Mesenchymal stem cell (in vitro differentiated cells and primary cell): ENCODE data around the gene DOCK8.

Experiments used
- DNase-seq: peaks from one replicate; pipeline ENCODE4 v3.0.0-alpha.2; 2013
- H2AFZ ChIP-seq: one replicate; pipeline ENCODE4 v1.6.1; 2013; ENCODE audit warnings: low read depth, mild to moderate bottlenecking, control low read depth, inconsistent platforms, low read length, moderate library complexity
- H2AK5ac ChIP-seq: 2 replicates; pipeline ENCODE4 v1.6.1; 2013; ENCODE audit warnings: low read length, moderate library complexity, mild to moderate bottlenecking, inconsistent platforms; ENCODE audit not compliant: severe bottlenecking
- H2BK120ac ChIP-seq: one replicate; pipeline ENCODE4 v1.6.1; 2013; ENCODE audit warnings: low read depth, mild to moderate bottlenecking, inconsistent platforms, low read length, moderate library complexity
- H2BK12ac ChIP-seq, 2 experiments: one replicate each; pipeline ENCODE4 v1.6.1; 2013; ENCODE audit warnings: inconsistent platforms in 2 of 2, low read length in 2 of 2, mild to moderate bottlenecking in 2 of 2, moderate library complexity in 2 of 2, control low read depth in 1 of 2
- H2BK15ac ChIP-seq: one replicate; pipeline ENCODE4 v1.6.1; 2013; ENCODE audit warnings: mild to moderate bottlenecking, low read depth, inconsistent platforms; ENCODE audit not compliant: poor library complexity, severe bottlenecking
- H2BK5ac ChIP-seq: 2 replicates; pipeline ENCODE4 v1.6.1; 2013; ENCODE audit warnings: low read depth, mild to moderate bottlenecking, low read length, control low read depth, inconsistent platforms; ENCODE audit not compliant: poor library complexity, severe bottlenecking
- H3K14ac ChIP-seq, 2 experiments: one replicate each; pipeline ENCODE4 v1.6.1; 2013; ENCODE audit warnings: inconsistent platforms in 2 of 2, low read length in 2 of 2, control low read depth in 1 of 2, mild to moderate bottlenecking in 1 of 2, moderate library complexity in 1 of 2
- H3K18ac ChIP-seq, 2 experiments: one replicate each; pipeline ENCODE4 v1.6.1; 2013; ENCODE audit warnings: inconsistent platforms in 2 of 2, low read length in 2 of 2, control low read depth in 1 of 2, low read depth in 1 of 2, mild to moderate bottlenecking in 1 of 2
- H3K23ac ChIP-seq, 2 experiments: one replicate each; pipeline ENCODE4 v1.6.1; 2013; ENCODE audit warnings: inconsistent platforms in 2 of 2, low read length in 2 of 2, mild to moderate bottlenecking in 2 of 2, moderate library complexity in 2 of 2, control low read depth in 1 of 2
- H3K27ac ChIP-seq: 2 replicates; pipeline ENCODE4 v1.5.1; 2013; ENCODE audit warnings: mild to moderate bottlenecking, moderate library complexity, low read length, control low read depth, inconsistent platforms; ENCODE audit not compliant: poor library complexity, severe bottlenecking
- H3K27me3 ChIP-seq, 2 experiments: 2 replicates each; pipeline versions ENCODE4 v1.6.1 to v1.7.0; 2013; ENCODE audit warnings: low read length in 2 of 2, mild to moderate bottlenecking in 2 of 2, moderate library complexity in 2 of 2, control low read depth in 1 of 2, inconsistent platforms in 1 of 2; ENCODE audit not compliant: control insufficient read depth in 1 of 2, insufficient read depth in 1 of 2
- H3K36me3 ChIP-seq, 2 experiments: 2 replicates each; pipeline versions ENCODE4 v1.6.1 to v1.7.0; 2013; ENCODE audit warnings: low read length in 2 of 2, control low read depth in 1 of 2, inconsistent platforms in 1 of 2, low read depth in 1 of 2, mild to moderate bottlenecking in 1 of 2; ENCODE audit not compliant: insufficient read depth in 2 of 2, control insufficient read depth in 1 of 2
- H3K4ac ChIP-seq, 2 experiments: one replicate each; pipeline ENCODE4 v1.6.1; 2013; ENCODE audit warnings: inconsistent platforms in 2 of 2, low read length in 2 of 2, mild to moderate bottlenecking in 2 of 2, moderate library complexity in 2 of 2, control low read depth in 1 of 2, low read depth in 1 of 2
- H3K4me1 ChIP-seq: 2 replicates; pipeline ENCODE4 v1.6.1; 2013; ENCODE audit warnings: low read depth, low read length, control low read depth; ENCODE audit not compliant: control insufficient read depth, insufficient read depth
- H3K4me2 ChIP-seq: 2 replicates; pipeline ENCODE4 v1.6.1; 2013; ENCODE audit warnings: low read length, mild to moderate bottlenecking, inconsistent platforms; ENCODE audit not compliant: poor library complexity, severe bottlenecking
- H3K4me3 ChIP-seq, 2 experiments: 2 replicates each; pipeline versions ENCODE4 v1.5.1 to v1.7.0; 2013; ENCODE audit warnings: low read length in 2 of 2, mild to moderate bottlenecking in 2 of 2, control low read depth in 1 of 2, low read depth in 1 of 2; ENCODE audit not compliant: insufficient read depth in 1 of 2
- H3K79me1 ChIP-seq: replicated peaks from 2 replicates; pipeline ENCODE4 v1.6.1; 2013; ENCODE audit warnings: mild to moderate bottlenecking, control low read depth, low read length, inconsistent platforms; ENCODE audit not compliant: poor library complexity, severe bottlenecking
- H3K9ac ChIP-seq: 2 replicates; pipeline ENCODE4 v1.7.0; 2013; ENCODE audit warnings: mild to moderate bottlenecking, low read length, moderate library complexity
- H3K9me3 ChIP-seq: 2 replicates; pipeline ENCODE4 v1.7.0; 2013; ENCODE audit warnings: mild to moderate bottlenecking, low read length; ENCODE audit not compliant: control insufficient read depth
- H4K8ac ChIP-seq: one replicate; pipeline ENCODE4 v1.6.1; 2013; ENCODE audit warnings: inconsistent platforms, mild to moderate bottlenecking, low read length, moderate library complexity
- H4K91ac ChIP-seq: one replicate; pipeline ENCODE4 v1.6.1; 2013; ENCODE audit warnings: mild to moderate bottlenecking, low read length, inconsistent platforms
- WGBS: methylation state at CpG from one replicate; pipeline ENCODE4 v1.1.7; 2013; ENCODE audit warnings: mixed read lengths; 5-methylcytosine and 5-hydroxymethylcytosine counted together

The DOCK8 gene

DNA sequence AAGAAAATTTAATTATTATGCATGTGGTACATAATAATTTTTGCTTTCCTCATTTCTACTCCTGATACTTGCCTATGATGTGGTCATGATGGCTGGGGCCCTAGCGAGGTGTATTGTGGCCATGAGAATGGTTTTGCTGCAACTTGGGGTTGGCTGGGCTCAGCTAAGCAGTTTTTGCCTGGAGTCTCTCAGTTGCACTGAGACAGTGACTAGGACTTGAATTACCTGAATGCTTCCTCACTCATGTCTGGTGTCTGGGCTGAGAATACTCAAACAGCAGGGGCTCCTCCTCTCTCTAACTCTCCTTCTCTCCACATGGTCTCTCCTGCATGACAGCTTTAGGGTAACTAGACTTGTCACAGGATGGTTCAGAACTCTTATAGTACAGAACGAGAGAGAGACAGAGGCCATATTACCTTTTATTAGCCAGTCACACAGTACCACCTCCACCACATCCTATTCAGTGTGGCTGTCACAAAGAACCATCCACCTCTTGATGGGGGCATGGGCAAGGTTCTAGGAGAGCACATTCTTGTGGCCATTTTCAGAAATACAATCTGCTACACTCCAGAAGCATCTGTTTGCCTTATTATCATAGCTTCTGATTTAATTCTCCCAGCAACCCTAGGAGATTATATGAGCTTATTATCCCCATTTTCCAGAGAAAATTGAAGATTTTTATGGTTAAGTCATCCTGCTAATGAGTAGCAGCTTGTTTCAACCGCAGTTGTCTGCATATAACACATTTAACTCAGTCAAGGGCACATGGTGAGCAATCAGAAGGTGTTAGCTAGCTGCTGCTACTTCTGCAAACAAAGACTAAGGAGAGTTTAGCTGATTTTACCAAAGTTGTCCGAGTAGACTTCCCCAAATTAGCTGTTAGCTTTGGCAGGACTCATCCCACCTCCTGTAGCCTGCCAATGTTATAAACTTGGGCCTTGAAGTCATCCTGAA, 245.1 kb downstream of the DOCK8 start:
- Histone ChIP-seq H3K9ac (no peak overlapping the region), H3K4me1 (peaks cover 3% of the 10 kb centered on the region), H3K79me1 (no peaks in the 10 kb centered on the region), H2BK5ac (no peak overlapping the region), H4K91ac (no peak overlapping the region), H2AFZ (no peak overlapping the region), H3K9me3 (no peaks in the 10 kb centered on the region), H3K4me3 (no peak overlapping the region), H2BK12ac (no peak overlapping the region), H3K27ac (no peak overlapping the region), H2BK15ac (no peak overlapping the region), H2BK120ac (no peak overlapping the region), H3K4ac (no peak overlapping the region), H3K27me3 (peaks cover 0 to 4% of the 10 kb centered on the region in 2 experiments), H3K23ac (no peak overlapping the region), H3K36me3 (no peaks in the 10 kb centered on the region), H4K8ac (no peak overlapping the region), H2AK5ac (no peak overlapping the region), H3K4me2 (no peak overlapping the region), H3K18ac (no peak overlapping the region), H3K14ac (peak overlapping the region in 1 of 2 experiments; percentile 1)
- DNase-seq = no peak
- WGBS = 57% methylated on average over 3 of the region's 4 CpGs

DNA sequence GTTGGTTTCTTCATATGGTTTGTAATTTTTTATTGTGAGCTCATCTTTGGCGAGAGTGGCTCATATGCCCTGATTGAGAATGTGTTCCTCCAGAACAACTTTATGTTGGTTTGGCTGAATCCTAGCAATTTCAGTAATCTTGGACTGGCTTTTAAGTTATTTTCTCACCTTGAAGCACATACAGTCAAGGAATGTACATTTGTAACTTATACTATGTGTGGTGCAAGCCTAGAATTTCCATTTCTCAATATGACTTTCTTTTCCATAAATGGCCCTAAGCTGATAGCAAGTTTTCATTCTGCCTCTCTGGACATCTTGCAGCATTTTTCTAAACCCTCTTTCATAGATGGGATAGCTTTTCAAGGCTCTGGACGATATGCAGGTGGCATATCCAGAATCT, 247.5 kb downstream of the DOCK8 start:
- no peaks in the 10 kb centered on the region for H3K9me3 ChIP-seq
- no peak for DNase-seq
- H3K4me3 ChIP-seq = no peak overlapping the region
- H3K14ac ChIP-seq = no peak overlapping the region
- no peak overlapping the region for H2BK5ac ChIP-seq
- no peak overlapping the region for H3K4me2 ChIP-seq
- no peak overlapping the region for H4K8ac ChIP-seq
- H3K79me1 ChIP-seq = no peaks in the 10 kb centered on the region
- no peak overlapping the region for H3K27ac ChIP-seq
- H3K4me1 ChIP-seq = peaks cover 2% of the 10 kb centered on the region
- no peak overlapping the region for H2AFZ ChIP-seq
- H3K36me3 ChIP-seq = no peaks in the 10 kb centered on the region
- no peak overlapping the region for H2AK5ac ChIP-seq
- no peaks in the 10 kb centered on the region for H3K27me3 ChIP-seq
- no peak overlapping the region for H4K91ac ChIP-seq
- no peak overlapping the region for H2BK12ac ChIP-seq
- H3K23ac ChIP-seq = no peak overlapping the region
- 64% methylated on average over 2 of the region's 2 CpGs for WGBS
- no peak overlapping the region for H2BK120ac ChIP-seq
- no peak overlapping the region for H3K4ac ChIP-seq
- no peak overlapping the region for H3K18ac ChIP-seq
- no peak overlapping the region for H3K9ac ChIP-seq
- no peak overlapping the region for H2BK15ac ChIP-seq

DNA sequence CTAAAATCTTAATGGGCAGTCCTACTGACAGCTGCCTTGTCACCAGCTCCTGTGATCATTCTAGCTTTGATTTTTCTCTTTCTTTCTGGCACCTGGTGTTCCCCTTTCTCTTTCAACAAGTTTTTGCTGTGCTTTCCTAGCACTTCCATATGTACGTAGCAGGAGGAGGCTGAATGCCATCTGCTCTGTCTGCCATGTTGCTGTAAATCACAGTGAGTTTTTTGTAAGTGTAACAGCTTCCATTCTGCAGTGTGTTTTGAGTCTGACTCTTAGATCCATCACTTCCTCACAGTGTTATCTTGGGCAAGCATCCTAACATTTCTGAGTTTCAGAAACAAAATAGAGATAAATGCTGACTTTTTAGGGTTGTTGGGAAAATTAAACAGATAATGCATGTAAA, 247.9 kb downstream of the DOCK8 start:
- Histone ChIP-seq H3K27me3 (no peaks in the 10 kb centered on the region), H2BK5ac (no peak overlapping the region)

DNA sequence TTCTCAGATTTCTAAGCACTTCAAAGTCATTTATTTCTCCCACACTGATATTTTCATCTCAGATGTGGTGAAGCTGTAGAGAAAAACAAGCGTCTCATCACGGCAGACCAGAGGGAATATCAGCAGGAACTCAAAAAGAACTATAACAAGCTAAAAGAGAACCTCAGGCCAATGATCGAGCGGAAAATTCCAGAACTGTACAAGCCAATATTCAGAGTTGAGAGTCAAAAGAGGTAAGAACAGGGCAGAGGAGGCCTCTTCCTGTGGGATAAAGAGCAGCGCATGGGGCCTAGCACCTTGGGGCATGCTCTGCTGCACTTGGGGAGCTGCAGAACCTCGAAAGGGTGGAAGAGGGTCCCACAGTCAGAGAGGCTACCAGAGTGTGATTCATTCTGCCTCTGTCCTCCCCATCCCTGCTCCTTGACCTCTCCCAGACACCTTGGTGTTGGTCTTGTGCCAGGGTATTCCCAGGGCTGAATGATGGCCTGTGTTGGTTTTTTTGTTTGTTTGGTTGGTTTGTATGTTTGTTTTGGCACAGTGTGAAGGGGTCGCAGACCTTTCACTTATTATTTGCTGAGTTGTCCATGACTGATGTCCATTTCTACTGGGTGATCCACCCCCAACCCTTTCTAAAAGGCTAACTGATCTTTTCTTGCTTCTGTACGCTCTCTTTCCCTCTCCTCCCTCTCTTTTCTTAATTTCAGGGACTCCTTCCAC, 248.9 kb downstream of the DOCK8 start:
- Histone ChIP-seq H2BK12ac (no peak overlapping the region), H2AFZ (no peak overlapping the region), H3K9ac (no peak overlapping the region), H2BK120ac (no peak overlapping the region), H3K79me1 (no peaks in the 10 kb centered on the region), H3K18ac (no peak overlapping the region), H3K4me3 (no peak overlapping the region), H3K9me3 (no peaks in the 10 kb centered on the region), H4K8ac (no peak overlapping the region), H2BK15ac (no peak overlapping the region), H4K91ac (no peak overlapping the region), H2AK5ac (no peak overlapping the region), H3K4me1 (peaks cover 2% of the 10 kb centered on the region), H2BK5ac (no peak overlapping the region), H3K36me3 (no peaks in the 10 kb centered on the region), H3K4me2 (no peak overlapping the region), H3K4ac (no peak overlapping the region), H3K27me3 (no peaks in the 10 kb centered on the region), H3K14ac (no peak overlapping the region), H3K27ac (no peak overlapping the region), H3K23ac (no peak overlapping the region)
- no peak for DNase-seq
- WGBS = 84% methylated on average over 8 of the region's 8 CpGs

More for the DNA sequence above, 247.9 kb downstream of the DOCK8 start:
- Histone ChIP-seq H3K27ac (no peak overlapping the region), H3K4me2 (no peak overlapping the region), H3K4ac (no peak overlapping the region), H4K91ac (no peak overlapping the region), H3K9me3 (no peaks in the 10 kb centered on the region), H3K79me1 (no peaks in the 10 kb centered on the region), H3K23ac (no peak overlapping the region), H3K36me3 (no peaks in the 10 kb centered on the region), H2BK120ac (no peak overlapping the region), H4K8ac (no peak overlapping the region), H3K9ac (no peak overlapping the region), H3K18ac (no peak overlapping the region), H3K14ac (no peak overlapping the region), H3K4me1 (peaks cover 2% of the 10 kb centered on the region), H2BK15ac (no peak overlapping the region), H3K4me3 (no peak overlapping the region), H2AK5ac (no peak overlapping the region), H2BK12ac (no peak overlapping the region), H2AFZ (no peak overlapping the region)
- no peak for DNase-seq
- WGBS = 56% methylated on average over 1 of the region's 1 CpG
